Activated naive CD8-positive, alpha-beta T cell treated with anti-CD3 and anti-CD28 coated beads, Interleukin-2, amount 10 ng/mL, durations not matched to agents 7 days and 5 days (primary cell): Measurements from ENCODE around the gene CCNB1IP1. TPM values are rescaled to one million over a fixed set of nuclear protein-coding genes. Genes with fewer than 3 reads are reported as not detected.
"Not testable (repeated sequence)": the region's sequence is repeated elsewhere in the genome, so short reads cannot be mapped to it uniquely, and the experiment has no call there.

Source experiments
- ATAC-seq: fragments of 150-1000 bp; cut with Tn5 transposase; one replicate; pipeline ENCODE4 v1.10.0; 2021; ENCODE audit warnings: low read depth, moderate library complexity
- POLR2A ChIA-PET: fragments of 350-600 bp; sonication (Branson Sonifier 250); formaldehyde crosslinking; loops from one replicate; lab custom pipeline; 2021; ENCODE audit warnings: antibody characterized with exemption; lab: Charles Lee
- DNase-seq: peaks from one replicate; pipeline ENCODE4 v3.0.0; 2021
- H3K27ac Mint-ChIP-seq: one replicate; pipeline ENCODE4 v1.8.0; 2022; ENCODE audit warnings: mild to moderate bottlenecking, mixed read lengths
- H3K27me3 Mint-ChIP-seq: one replicate; pipeline ENCODE4 v1.8.0; 2022; ENCODE audit warnings: mild to moderate bottlenecking, moderate library complexity, mixed read lengths
- H3K36me3 Mint-ChIP-seq: one replicate; pipeline ENCODE4 v1.8.0; 2021; ENCODE audit warnings: mild to moderate bottlenecking, mixed read lengths
- H3K4me1 Mint-ChIP-seq: one replicate; pipeline ENCODE4 v1.8.0; 2021; ENCODE audit warnings: mixed read lengths
- H3K4me3 Mint-ChIP-seq: one replicate; pipeline ENCODE4 v1.8.0; 2022; ENCODE audit warnings: mild to moderate bottlenecking, moderate library complexity, mixed read lengths
- H3K9me3 Mint-ChIP-seq: one replicate; pipeline ENCODE4 v1.8.0; 2021; ENCODE audit warnings: mixed read lengths
- total RNA-seq, 2 experiments: library from RNA; stranded (reverse); gene quantifications; one replicate each; pipeline ENCODE4 v1.2.3, GENCODE V29; 2021

CCNB1IP1 gene
- total RNA-seq, 2 experiments from 2014 or later = 35.0 to 39.5 TPM

DNA sequence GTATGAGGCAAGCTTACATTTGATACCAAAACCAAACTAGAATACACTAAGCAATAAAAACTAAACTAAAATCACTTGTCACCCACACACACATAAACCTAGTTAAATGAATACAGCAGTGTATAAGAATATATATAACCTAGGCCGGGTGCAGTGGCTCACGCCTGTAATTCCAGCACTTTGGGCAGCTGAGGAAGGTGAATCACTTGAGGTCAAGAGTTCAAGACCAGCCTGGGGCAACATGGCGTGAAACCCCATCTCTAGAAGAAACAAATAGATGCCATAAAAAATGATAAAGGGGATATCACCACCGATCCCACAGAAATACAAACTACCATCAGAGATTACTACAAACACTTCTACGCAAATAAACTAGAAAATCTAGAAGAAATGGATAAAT, 68.7 kb downstream of the CCNB1IP1 start:
- H3K27ac Mint-ChIP-seq, POLR2A ChIA-PET, ATAC-seq: not testable (repeated sequence)

DNA sequence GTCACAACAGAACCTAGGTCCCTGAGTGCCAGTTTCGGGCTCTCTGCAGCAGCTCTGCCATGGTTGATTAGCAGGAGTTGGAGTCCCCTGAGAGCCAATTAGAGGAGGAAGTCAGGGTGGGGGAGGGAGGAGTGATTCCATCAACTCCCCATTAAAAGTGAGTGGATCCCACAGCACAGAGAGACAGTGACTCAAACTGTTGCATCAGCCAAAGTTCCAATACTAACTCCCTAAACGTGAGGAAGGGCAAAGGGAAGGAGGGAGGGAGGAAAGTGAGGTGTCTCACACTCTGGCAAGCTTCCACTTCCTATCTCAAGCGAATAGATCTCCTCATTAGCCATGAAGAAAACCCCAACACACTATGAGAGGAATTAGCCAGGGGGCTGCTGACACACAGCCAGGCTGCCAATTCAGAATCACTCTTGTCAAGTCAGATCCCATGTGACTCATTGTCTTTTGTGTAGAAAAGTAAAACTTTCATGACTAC, 70.4 kb downstream of the CCNB1IP1 start:
- ATAC-seq = no peak
- peaks cover 2% of the 10 kb centered on the region for H3K9me3 Mint-ChIP-seq
- no peaks in the 10 kb centered on the region for H3K27me3 Mint-ChIP-seq

More for the DNA sequence above, 68.7 kb downstream of the CCNB1IP1 start:
- not testable (repeated sequence) for H3K4me3 Mint-ChIP-seq, H3K4me1 Mint-ChIP-seq, H3K27me3 Mint-ChIP-seq, H3K36me3 Mint-ChIP-seq, H3K9me3 Mint-ChIP-seq, DNase-seq

More for the DNA sequence above, 70.4 kb downstream of the CCNB1IP1 start:
- H3K4me3 Mint-ChIP-seq = no peak overlapping the region
- POLR2A ChIA-PET = no interaction called here
- no peaks in the 10 kb centered on the region for H3K36me3 Mint-ChIP-seq
- H3K27ac Mint-ChIP-seq = no peak overlapping the region
- H3K4me1 Mint-ChIP-seq = no peaks in the 10 kb centered on the region
- no peak for DNase-seq

Other genes starting within 250 kb of the CCNB1IP1 start
- not detected for gene OR4K17, start 222.5 kb downstream of the CCNB1IP1 start, total RNA-seq
- not detected for gene OR4N5, start 194.5 kb downstream of the CCNB1IP1 start, total RNA-seq
- not detected for gene OR11G2, start 142.4 kb downstream of the CCNB1IP1 start, total RNA-seq
- not detected for gene OR11H6, start 109.6 kb downstream of the CCNB1IP1 start, total RNA-seq
- gene OR11H7, start 104.3 kb downstream of the CCNB1IP1 start, total RNA-seq = not detected
- gene OR11H4, start 94.0 kb downstream of the CCNB1IP1 start, total RNA-seq = not detected
- 10 to 100 TPM; 21.9 to 22.2 TPM for gene TTC5, start 27.3 kb downstream of the CCNB1IP1 start, total RNA-seq
- gene PARP2, start 10.4 kb upstream of the CCNB1IP1 start, total RNA-seq = 10 to 100 TPM; 28.3 to 32.7 TPM
- gene TEP1, start 80.2 kb upstream of the CCNB1IP1 start, total RNA-seq = 10 to 100 TPM; 57.9 to 68.3 TPM
- gene KLHL33, start 102.9 kb upstream of the CCNB1IP1 start, total RNA-seq = 1 to 10 TPM; 3.4 to 3.6 TPM
- 10 to 100 TPM; 63.5 to 65.3 TPM for gene OSGEP, start 121.5 kb upstream of the CCNB1IP1 start, total RNA-seq
- 100 to 1,000 TPM; 118 to 123 TPM for gene APEX1, start 121.9 kb upstream of the CCNB1IP1 start, total RNA-seq
- 10 to 100 TPM; 42.4 to 45.8 TPM for gene PIP4P1, start 128.2 kb upstream of the CCNB1IP1 start, total RNA-seq
- gene PNP, start 136.1 kb upstream of the CCNB1IP1 start, total RNA-seq = 100 to 1,000 TPM; 135 to 141 TPM
- gene RNASE10, start 172.3 kb upstream of the CCNB1IP1 start, total RNA-seq = 1 to 10 TPM in 1 of 2 experiments, under 1 TPM in 1; 0.44 to 1.2 TPM
- gene RNASE9, start 227.8 kb upstream of the CCNB1IP1 start, total RNA-seq = not detected